NCI-H226 (cell line): ENCODE data around the gene HNRNPA1.
"Not testable (repeated sequence)": the region's sequence is repeated elsewhere in the genome, so short reads cannot be mapped to it uniquely, and the experiment has no call there.

Experiments used
- DNase-seq: peaks from one replicate; pipeline ENCODE4 v3.0.0-alpha.2; 2015

Gene HNRNPA1

DNA sequence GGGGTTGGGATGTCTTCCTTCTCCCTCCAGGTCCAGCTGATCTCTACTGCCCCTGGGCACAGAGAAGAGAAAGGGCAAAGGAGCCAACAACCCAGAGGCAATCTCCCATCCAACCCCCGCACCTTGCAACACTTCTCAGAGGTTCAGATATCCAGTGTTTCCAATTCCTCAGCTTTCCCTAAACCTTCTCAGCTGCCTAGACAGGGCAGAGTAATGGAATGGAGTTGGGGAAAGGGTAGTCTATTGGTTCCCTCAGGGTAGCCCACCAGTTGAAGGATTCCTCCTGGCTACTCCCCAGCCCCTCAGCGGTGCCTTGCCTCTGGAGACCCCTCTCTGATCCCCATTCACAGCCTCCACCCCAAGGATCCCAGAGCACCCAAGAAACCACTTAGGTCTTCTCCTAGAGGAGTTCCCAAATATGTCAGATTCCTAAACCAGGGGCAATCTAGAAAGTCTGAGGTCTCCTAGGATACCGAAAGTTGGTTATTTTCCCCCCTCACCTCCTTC lies 19.8 kb downstream of the HNRNPA1 start:
- DNase-seq: no peak

GRCh38 chr12:54300732-54301427 lies 20.4 kb downstream of the HNRNPA1 start, which contains the start of gene NFE2:
Gene NFE2 (minus strand): TSS chr12:54301015. CDS start chr12:54295248, 5,767 bp downstream.
- DNase-seq: peak; percentile 76

- no peak for DNase-seq
Measured at GRCh38 chr12:54301428-54302048, 21.0 kb downstream of the HNRNPA1 start.

DNA sequence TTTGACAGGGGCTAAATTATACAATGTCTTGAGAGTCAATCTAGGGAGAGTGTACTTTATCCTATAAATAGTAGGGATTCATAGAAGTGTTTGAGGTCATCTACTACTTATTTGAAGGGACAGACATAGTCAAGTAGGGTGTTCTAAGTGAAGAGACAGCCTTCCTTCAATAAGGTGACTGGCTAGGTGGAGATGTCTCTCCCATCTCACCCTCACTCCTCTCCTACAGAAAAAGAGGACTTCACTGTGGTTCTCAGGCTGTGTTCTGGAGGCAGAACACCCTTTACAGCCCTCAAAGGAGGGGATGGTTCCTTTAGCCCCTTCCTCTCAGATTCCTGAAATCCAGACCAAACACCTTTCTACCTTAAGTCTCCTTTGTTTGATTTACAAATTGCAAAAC lies 23.1 kb downstream of the HNRNPA1 start:
- DNase-seq: no peak

DNA sequence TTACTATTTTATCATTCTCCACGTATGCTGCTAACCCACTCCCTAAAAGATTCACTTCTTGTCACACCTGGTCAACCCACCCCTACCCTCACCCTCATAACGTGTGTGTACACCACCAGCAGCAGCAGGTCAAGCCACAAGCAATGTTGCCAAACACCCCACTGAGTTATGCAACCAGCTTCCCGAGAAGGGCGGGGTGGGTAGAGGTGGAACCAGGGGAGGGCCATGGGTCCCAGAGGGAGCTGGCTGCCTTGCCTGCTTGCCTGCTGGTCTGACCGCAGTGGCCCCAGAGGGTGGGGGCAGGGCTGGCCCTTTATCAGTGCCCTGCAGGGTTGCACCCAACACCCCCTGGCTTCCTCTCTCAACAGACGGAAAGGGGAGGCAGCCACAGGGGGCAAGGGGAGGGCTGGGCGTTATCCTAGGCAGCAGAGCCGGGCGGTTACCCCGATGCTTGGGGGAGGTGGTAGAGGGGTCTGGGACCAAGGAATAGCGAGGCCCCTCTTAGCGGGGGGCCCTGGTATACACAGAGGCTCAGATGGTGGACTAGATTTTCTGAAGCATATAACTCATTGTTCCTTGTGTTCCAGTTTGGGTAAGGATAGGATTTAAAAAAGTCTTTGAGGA lies 23.8 kb downstream of the HNRNPA1 start:
- peak; percentile 95 for DNase-seq

DNA sequence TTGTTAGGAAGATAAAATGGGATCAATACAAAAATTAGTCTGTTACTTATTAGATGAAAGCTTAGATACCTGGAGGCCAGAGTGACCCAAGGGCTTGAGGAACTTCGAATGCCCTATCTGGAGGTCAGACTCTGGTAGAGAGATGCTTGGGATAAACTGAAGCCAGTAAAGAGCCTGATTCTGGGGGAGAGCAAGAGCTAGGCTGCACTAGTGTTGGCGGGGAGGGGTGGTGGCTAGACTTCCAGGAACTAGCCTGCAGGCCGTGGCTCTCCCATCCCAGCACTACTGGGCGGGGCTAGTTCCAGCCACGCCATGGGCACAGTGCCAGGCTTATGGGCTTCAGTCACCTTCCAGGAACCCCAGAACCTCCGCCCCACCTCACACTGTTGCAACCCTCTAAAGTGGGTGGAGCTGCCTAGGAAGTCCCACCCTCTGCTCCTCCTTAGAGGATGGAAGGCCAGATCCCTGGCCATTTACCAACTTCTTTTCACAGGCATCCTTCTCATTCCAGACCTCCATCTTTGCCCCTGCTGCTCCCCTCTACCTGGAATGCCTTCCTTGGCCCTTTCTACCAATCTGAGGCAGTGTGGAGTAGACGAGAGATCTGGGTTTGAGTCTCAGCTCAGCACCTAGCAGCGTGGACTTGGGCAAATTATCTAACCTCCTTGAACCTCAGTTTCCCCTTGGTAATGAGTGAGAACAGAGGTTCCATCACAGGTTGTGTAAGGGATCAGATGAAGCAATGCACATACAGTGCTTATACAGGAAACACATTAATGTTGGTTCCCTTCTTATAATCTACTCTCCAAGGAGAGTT lies 26.6 kb downstream of the HNRNPA1 start:
- DNase-seq: peak; percentile 99

DNA sequence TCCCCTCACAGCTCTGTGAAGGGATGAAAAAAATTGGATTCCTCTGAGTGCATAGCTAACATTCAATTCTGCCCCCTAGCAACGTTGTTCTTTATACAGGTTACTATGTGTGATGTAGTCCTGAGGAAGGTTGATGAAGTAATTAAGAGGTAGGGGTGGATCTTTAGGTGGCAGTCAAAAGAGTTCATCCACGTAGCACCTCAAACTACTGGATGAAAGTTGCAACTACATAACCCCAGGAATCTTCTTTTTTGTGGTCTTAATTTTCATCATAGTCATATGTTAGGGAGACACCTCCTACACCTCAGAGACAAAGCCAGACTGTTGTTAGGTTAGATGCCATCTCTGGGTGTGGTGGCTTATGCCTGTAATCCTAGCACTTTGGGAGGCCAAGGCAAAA lies 30.5 kb downstream of the HNRNPA1 start:
- no peak for DNase-seq

- not testable (repeated sequence) for DNase-seq
Measured at GRCh38 chr12:54312309-54312708, 31.8 kb downstream of the HNRNPA1 start.

- no peak for DNase-seq
Measured at GRCh38 chr12:54321363-54321762, 40.8 kb downstream of the HNRNPA1 start.

GRCh38 chr12:54324617-54325441 lies 44.3 kb downstream of the HNRNPA1 start, which contains the start of gene COPZ1:
Gene COPZ1 (plus strand): TSS chr12:54325131. CDS start chr12:54325164, 33 bp downstream.
- DNase-seq: peak; percentile 100

DNA sequence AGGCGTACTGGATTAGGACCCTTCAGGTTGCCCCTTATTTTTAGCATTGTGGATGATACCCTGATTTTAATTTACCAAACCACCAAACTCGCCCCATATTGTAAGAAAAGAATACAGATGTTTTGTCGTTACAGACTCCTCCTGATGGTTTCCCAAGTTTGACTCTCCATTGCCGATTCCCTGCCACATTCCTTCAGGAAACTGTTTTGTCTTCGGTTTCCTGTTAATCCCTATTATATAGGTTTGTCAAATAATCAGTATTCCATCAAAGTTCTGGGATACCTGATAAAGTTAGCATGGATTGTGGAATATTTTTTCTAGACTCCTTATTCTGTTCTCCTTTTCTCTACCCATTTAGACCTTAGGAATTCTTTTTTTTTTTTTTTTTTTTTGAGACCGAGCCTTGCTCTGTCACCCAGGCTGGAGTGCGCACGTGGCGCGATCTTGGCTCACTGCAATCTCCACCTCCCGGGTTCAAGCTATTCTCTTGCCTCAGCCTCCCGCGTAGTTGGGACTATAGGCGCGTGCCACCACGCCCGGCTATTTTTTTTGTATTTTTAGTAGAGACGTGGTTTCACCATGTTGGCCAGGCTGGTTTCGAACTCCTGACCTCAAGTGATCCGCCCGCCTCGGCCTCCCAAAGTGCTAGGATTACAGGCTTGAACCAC lies 45.0 kb downstream of the HNRNPA1 start:
- DNase-seq: not testable (repeated sequence)

DNA sequence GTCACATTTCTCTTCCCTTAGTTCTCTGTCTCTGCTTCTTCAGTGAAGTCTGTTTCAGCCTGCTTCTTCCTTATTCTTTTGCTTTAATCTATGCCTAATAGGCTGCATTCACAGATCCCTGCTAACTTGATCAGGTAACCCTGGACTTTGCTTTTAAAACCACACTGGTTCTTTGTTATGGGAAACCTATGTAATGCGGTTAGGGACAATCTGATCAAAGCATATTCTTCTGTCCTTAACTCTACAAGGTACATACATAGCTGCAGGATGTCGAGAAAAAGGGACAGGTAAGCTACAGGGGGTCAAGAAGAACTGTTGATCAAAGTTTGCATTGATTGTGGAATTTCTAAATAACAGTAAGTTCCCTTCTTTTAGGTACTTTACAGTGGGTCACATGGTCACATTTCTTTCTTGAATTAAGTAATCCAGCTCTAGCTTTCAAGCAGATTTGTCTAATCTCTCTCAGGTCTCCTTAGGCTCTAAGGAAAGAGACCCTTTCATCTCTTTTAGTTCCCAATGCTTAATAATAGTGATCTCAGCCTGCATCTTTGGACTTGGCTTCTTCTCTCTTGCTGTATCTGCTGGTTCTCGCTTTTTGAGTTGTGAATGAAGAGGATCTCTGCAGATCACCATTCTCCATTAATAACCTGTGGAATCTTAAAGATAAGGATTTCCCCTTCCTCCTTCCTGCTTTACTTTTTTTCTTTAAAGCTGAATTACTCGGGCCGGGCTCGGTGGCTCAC lies 48.2 kb downstream of the HNRNPA1 start:
- DNase-seq: no peak

GRCh38 chr12:54329759-54330158 lies 49.2 kb downstream of the HNRNPA1 start:
- DNase-seq: no peak

DNA sequence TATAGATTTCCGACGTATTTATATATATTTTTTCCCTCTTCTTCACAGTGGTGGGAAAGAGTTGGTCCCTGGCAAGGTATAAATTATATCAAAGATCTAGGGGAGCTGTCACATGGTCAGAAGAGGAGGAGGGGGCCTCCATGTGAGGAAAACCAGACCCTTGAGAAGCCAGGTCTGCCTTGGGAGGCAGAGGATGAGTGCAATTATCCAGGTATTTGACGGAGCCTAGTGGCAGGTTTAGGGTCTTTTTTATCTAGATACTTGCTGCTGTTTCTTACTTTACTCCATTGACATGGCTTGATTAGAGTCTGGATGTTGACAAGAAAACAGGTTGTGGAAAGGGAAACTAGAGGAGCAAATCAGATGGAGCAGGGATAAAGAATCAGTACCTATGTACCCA lies 49.9 kb downstream of the HNRNPA1 start:
- no peak for DNase-seq

DNA sequence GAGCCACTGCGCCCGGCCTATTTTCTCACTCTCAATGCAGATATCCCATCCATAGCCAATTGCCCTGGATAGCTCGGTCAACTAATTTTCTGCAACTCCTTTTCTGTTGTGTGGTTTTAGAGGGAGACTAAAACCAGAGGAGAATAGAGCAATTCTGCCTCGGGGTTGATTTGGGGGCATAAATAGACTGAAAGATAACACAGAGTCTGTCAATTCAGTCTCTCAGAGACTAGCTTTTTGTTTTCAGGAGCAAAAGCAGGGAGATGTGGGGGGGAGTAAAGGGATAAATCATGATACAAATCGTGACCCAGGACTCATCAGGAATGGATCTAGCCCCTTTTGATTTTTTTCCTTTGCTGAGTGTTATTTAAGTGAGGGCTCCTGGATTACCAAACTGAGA lies 50.9 kb downstream of the HNRNPA1 start:
- no peak for DNase-seq

- no peak for DNase-seq
Measured at GRCh38 chr12:54333420-54334034, 53.0 kb downstream of the HNRNPA1 start.
